A549 (cell line): ENCODE measurements around the gene SLC22A23. TPM values are rescaled to one million over a fixed set of nuclear protein-coding genes. Genes with fewer than 3 reads are reported as not detected.
A peak's percentile ranks its signal among the peaks of the same experiment; 100 is the strongest.

Source experiments
- ATAC-seq, 2 experiments: fragments of 200-7000 bp in 1 of 2; fragments of >200 bp in 1 of 2; cut with Nextera tagmentation in 1 of 2; cut with Tn5 transposase in 1 of 2; 3 replicates each; pipeline versions ENCODE4 v1.8.0 to v1.9.1; 2018 to 2020; ENCODE audit warnings: mild to moderate bottlenecking in 1 of 2, moderate library complexity in 1 of 2
- CTCF ChIA-PET: fragments of 300-600 bp; sonication (Branson Sonifier 250); formaldehyde crosslinking; extraction: SDS; loops from one replicate; lab custom pipeline; 2021; ENCODE audit warnings: antibody characterized with exemption, inconsistent platforms; lab: Yijun Ruan, JAX
- POLR2A ChIA-PET: fragments of 350-600 bp; formaldehyde crosslinking; extraction: SDS; loops from one replicate; lab custom pipeline; 2021; ENCODE audit warnings: antibody characterized with exemption, inconsistent platforms; lab: Yijun Ruan, JAX
- DNase-seq, 2 experiments: peaks; one replicate each; pipeline versions ENCODE4 v3.0.0 to v3.0.0-alpha.2; 2011 to 2016; ENCODE audit warnings: low read depth in 1 of 2, low spot score in 1 of 2
- FAIRE-seq: peaks from 2 replicates; lab custom pipeline; 2011; peaks lifted over from hg19 to GRCh38; lab: Jason Lieb, UNC
- H3K27ac ChIP-seq, 2 experiments: fragments of >200 bp; sonication (Bioruptor Twin); formaldehyde crosslinking; 3 replicates each; pipeline ENCODE4 v1.5.1; 2016 to 2017
- H3K4me1 ChIP-seq: fragments of >200 bp; sonication (Bioruptor Twin); formaldehyde crosslinking; 3 replicates; pipeline ENCODE4 v1.6.1; 2016
- H3K4me2 ChIP-seq: fragments of >200 bp; sonication (Bioruptor Twin); formaldehyde crosslinking; 3 replicates; pipeline ENCODE4 v1.6.1; 2016
- H3K4me3 ChIP-seq: fragments of >200 bp; sonication (Bioruptor Twin); formaldehyde crosslinking; 3 replicates; pipeline ENCODE4 v1.5.1; 2016
- H3K9me3 ChIP-seq: fragments of >200 bp; sonication (Bioruptor Twin); formaldehyde crosslinking; 3 replicates; pipeline ENCODE4 v1.6.1; 2016
- BHLHE40 ChIP-seq: IDR thresholded peaks from 2 replicates; pipeline ENCODE4 v1.6.1; 2012; ENCODE audit warnings: low read depth, low read length, inconsistent platforms
- CEBPB ChIP-seq, 2 experiments: fragments of >200 bp in 1 of 2; sonication (Bioruptor Twin) in 1 of 2; formaldehyde crosslinking in 1 of 2; IDR thresholded peaks; 2 replicates each; pipeline ENCODE4 v1.6.1; 2012 to 2016
- CHD2 ChIP-seq: fragments of 150-350 bp; IDR thresholded peaks from 2 replicates; pipeline ENCODE4 v1.6.1; 2014; ENCODE audit warnings: low read length; ENCODE audit not compliant: partially characterized antibody
- EHMT2 ChIP-seq: fragments of 200-600 bp; sonication (generic); IDR thresholded peaks from 2 replicates; pipeline ENCODE4 v1.6.1; 2016; ENCODE audit warnings: antibody characterized with exemption, low read depth, mild to moderate bottlenecking, moderate library complexity
- ESRRA ChIP-seq: fragments of 150-350 bp; IDR thresholded peaks from 2 replicates; pipeline ENCODE4 v1.6.1; 2014; ENCODE audit warnings: mild to moderate bottlenecking, low read length, borderline replicate concordance
- FOSB ChIP-seq: fragments of 250-450 bp; sonication (Bioruptor Pico); IDR thresholded peaks from 2 replicates; pipeline ENCODE4 v1.5.0; 2020; ENCODE audit warnings: mild to moderate bottlenecking, moderate library complexity
- FOSL2 ChIP-seq, 2 experiments: fragments of 450-650 bp in 1 of 2; fragments of >200 bp in 1 of 2; sonication (Bioruptor Twin) in 1 of 2; formaldehyde crosslinking; IDR thresholded peaks; 2 replicates each; pipeline versions ENCODE4 v1.5.0 to v1.6.1; 2016 to 2020; ENCODE audit warnings: mild to moderate bottlenecking in 1 of 2, moderate library complexity in 1 of 2
- GATA3 ChIP-seq: IDR thresholded peaks from 2 replicates; pipeline ENCODE4 v1.6.1; 2012; ENCODE audit warnings: borderline replicate concordance
- HES2 ChIP-seq: fragments of >200 bp; sonication (Bioruptor Twin); formaldehyde crosslinking; IDR thresholded peaks from 2 replicates; pipeline ENCODE4 v1.6.1; 2016
- HEYL ChIP-seq: fragments of 250-450 bp; sonication (Bioruptor Pico); IDR thresholded peaks from 2 replicates; pipeline ENCODE4 v1.8.0; 2021; ENCODE audit warnings: mild to moderate bottlenecking, moderate library complexity
- HOXB13 ChIP-seq: fragments of 250-450 bp; sonication (Bioruptor Pico); IDR thresholded peaks from 2 replicates; pipeline ENCODE4 v1.5.0; 2020; ENCODE audit warnings: low read depth, mild to moderate bottlenecking, moderate library complexity
- HOXB5 ChIP-seq: fragments of 250-450 bp; sonication (Bioruptor Pico); IDR thresholded peaks from 2 replicates; pipeline ENCODE4 v1.5.0; 2020; ENCODE audit warnings: mild to moderate bottlenecking, moderate library complexity
- JUNB ChIP-seq: fragments of >200 bp; sonication (Bioruptor Twin); formaldehyde crosslinking; IDR thresholded peaks from 2 replicates; pipeline ENCODE4 v1.6.1; 2016
- KDM5A ChIP-seq: fragments of 200-600 bp; sonication (generic); IDR thresholded peaks from 2 replicates; pipeline ENCODE4 v1.6.1; 2016; ENCODE audit warnings: antibody characterized with exemption, mild to moderate bottlenecking
- NFE2L2 ChIP-seq: fragments of 150-350 bp; conservative IDR thresholded peaks from 2 replicates; pipeline ENCODE4 v1.6.1; 2014; ENCODE audit warnings: low read length
- NR3C1 ChIP-seq: fragments of >200 bp; sonication (Bioruptor Twin); formaldehyde crosslinking; IDR thresholded peaks from 3 replicates; pipeline ENCODE4 v1.6.1; 2017
- POLR2AphosphoS2 ChIP-seq: conservative IDR thresholded peaks from 2 replicates; pipeline ENCODE4 v1.6.1; 2012; ENCODE audit warnings: low read length, improper control_type of control experiment, inconsistent platforms
- RAD21 ChIP-seq, 2 experiments: fragments of >200 bp in 1 of 2; sonication (Bioruptor Twin) in 1 of 2; formaldehyde crosslinking in 1 of 2; IDR thresholded peaks in 1 of 2; conservative IDR thresholded peaks in 1 of 2; 2 replicates in 1 of 2; 3 replicates in 1 of 2; pipeline ENCODE4 v1.6.1; 2012 to 2018; ENCODE audit warnings: inconsistent platforms in 1 of 2
- RARB ChIP-seq: fragments of 250-450 bp; sonication (Bioruptor Pico); IDR thresholded peaks from 2 replicates; pipeline ENCODE4 v1.8.0; 2021; ENCODE audit warnings: mild to moderate bottlenecking, moderate library complexity
- TP53 ChIP-seq: fragments of 250-450 bp; sonication (Bioruptor Pico); IDR thresholded peaks from 2 replicates; pipeline ENCODE4 v1.5.0; 2021; ENCODE audit warnings: mild to moderate bottlenecking, moderate library complexity
- ZC3H11A ChIP-seq: fragments of 450-650 bp; IDR thresholded peaks from 2 replicates; pipeline ENCODE4 v1.6.1; 2014; ENCODE audit warnings: antibody characterized with exemption, mild to moderate bottlenecking
- WGBS: methylation state at CpG from one replicate; pipeline ENCODE4 v1.1.6; 2017; ENCODE audit errors: missing lambda C conversion rate; 5-methylcytosine and 5-hydroxymethylcytosine counted together
- polyA plus RNA-seq, 4 experiments: library from polyadenylated mRNA; depleted of rRNA in 3 of 4; stranded (reverse); fragments of >200 nt; fragmentation: RNase III in 1 of 4; extraction: RNeasy Plus Mini Kit Qiagen cat#74134 plus additional on column Dnase treatment in 1 of 4; gene quantifications; 2 replicates in 3 of 4; 3 replicates in 1 of 4; pipeline ENCODE4 v1.2.3, GENCODE V29; 2011 to 2017
- TF ChIP-seq, protein P1 (sequence below): fragments of 250-450 bp; sonication (Bioruptor Pico); IDR thresholded peaks from 2 replicates; pipeline ENCODE4 v1.5.0; 2021; ENCODE audit warnings: mild to moderate bottlenecking, moderate library complexity, borderline replicate concordance

The SLC22A23 gene
- polyA plus RNA-seq, 2 of the 4 experiments (the other 2 are of a cell fraction), result 4.4 to 6.2 TPM

DNA sequence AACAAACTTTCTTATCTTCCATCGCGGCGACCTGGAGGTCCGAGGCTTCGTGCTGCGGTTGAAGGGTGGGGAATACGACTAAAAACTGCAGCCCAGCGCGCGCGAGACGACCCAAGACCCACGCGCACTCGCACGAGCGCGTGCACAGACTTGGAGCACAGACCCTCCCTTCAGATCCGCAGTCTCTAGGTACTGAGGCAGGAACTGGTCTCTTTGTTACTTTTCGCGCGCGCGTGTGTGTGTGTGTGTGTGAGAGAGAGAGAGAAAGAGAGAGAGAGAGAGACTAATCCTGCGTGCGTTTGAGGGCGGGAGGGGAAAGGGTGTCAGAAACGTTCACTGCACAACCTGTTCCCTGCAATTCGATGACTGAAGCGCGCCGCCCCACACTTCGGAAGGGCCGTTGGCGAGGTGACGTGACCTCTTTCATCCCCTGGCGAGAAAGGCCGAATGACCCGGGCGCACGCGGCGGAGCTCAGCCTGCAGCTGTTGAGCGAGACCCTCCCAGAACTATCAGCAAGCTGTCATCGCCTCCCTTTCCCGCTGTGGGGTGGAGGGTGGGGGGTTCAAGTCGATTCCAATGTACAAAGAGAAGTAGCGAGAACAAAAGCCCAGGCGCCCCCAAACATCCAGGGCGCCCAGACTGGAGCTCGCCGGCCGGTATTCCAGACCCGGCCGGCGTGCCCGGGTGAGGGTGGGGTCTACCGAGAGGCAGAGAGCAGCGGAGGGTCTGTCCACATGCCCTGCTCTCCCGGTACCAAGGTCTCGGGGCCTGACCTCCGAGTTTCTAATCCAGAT, 227.9 kb downstream of the SLC22A23 start:
- Histone ChIP-seq H3K4me1 (peaks cover 11% of the 10 kb centered on the region; the same call in 2 of the 3 replicates), H3K4me3 (no peak overlapping the region), H3K9me3 (no peaks in the 10 kb centered on the region), H3K4me2 (no peak overlapping the region), H3K27ac (no peak overlapping the region)
- TF ChIP-seq RARB (CRISPR knock-in tag) (no peak), FOSB (CRISPR knock-in tag) (no peak), RAD21 (conservative IDR thresholded peaks at IDR 0.05 in 1 of 2, IDR thresholded peaks at IDR 0.05 in 1 of 2) (no peak), KDM5A (no peak), TP53 (CRISPR knock-in tag) (no peak), HOXB5 (CRISPR knock-in tag) (no peak), EHMT2 (no peak), GATA3 (no peak), HOXB13 (CRISPR knock-in tag) (no peak)
- FAIRE-seq (no peak), DNase-seq (no peak), ATAC-seq (no peak)
- 95% methylated on average over 56 of the region's 62 CpGs for WGBS
- POLR2A ChIA-PET, result no interaction called here
- CTCF ChIA-PET, result interaction anchor here (1.0 to 1.3 kb wide), 2 partner anchors 14 to 20 kb away, joined by 3 read pairs; no protein-coding TSS in a partner anchor

GRCh38 chr6:3228046-3228671, 228.7 kb downstream of the SLC22A23 start:
- Histone ChIP-seq H3K9me3 (no peaks in the 10 kb centered on the region), H3K4me3 (peak overlapping the region; percentile 63), H3K27ac (peak overlapping the region; percentile 72 to 89; a peak in 3 of 6 replicates), H3K4me1 (peaks cover 11% of the 10 kb centered on the region; the same call in 2 of the 3 replicates), H3K4me2 (peak overlapping the region; percentile 96)
- DNase-seq (no peak), FAIRE-seq (no peak), ATAC-seq (no peak)
- WGBS, result 81% methylated on average over 19 of the region's 38 CpGs
- ChIA-PET CTCF (interaction anchor here (0.7 to 1.0 kb wide), 2 partner anchors 18 to 20 kb away, joined by 3 read pairs; no protein-coding TSS in a partner anchor), POLR2A (no interaction called here)
- TF ChIP-seq NFE2L2, result no peak
- no peak for TF ChIP-seq HOXB5 (CRISPR knock-in tag)
- TF ChIP-seq FOSL2 (IDR thresholded peaks at IDR 0.05), result no peak
- no peak for TF ChIP-seq FOSL2 (CRISPR knock-in tag; IDR thresholded peaks at IDR 0.05)
- TF ChIP-seq TP53 (CRISPR knock-in tag), result no peak
- TF ChIP-seq, protein P1, sequence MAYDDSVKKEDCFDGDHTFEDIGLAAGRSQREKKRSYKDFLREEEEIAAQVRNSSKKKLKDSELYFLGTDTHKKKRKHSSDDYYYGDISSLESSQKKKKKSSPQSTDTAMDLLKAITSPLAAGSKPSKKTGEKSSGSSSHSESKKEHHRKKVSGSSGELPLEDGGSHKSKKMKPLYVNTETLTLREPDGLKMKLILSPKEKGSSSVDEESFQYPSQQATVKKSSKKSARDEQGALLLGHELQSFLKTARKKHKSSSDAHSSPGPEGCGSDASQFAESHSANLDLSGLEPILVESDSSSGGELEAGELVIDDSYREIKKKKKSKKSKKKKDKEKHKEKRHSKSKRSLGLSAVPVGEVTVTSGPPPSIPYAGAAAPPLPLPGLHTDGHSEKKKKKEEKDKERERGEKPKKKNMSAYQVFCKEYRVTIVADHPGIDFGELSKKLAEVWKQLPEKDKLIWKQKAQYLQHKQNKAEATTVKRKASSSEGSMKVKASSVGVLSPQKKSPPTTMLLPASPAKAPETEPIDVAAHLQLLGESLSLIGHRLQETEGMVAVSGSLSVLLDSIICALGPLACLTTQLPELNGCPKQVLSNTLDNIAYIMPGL, result no peak
- no peak for TF ChIP-seq POLR2AphosphoS2
- TF ChIP-seq ZC3H11A, result no peak
- no peak for TF ChIP-seq HES2
- no peak for TF ChIP-seq ESRRA
- TF ChIP-seq HEYL (CRISPR knock-in tag), result no peak
- TF ChIP-seq BHLHE40, result no peak
- no peak for TF ChIP-seq NR3C1
- no peak for TF ChIP-seq CHD2
- TF ChIP-seq JUNB, result no peak
- TF ChIP-seq CEBPB (IDR thresholded peaks at IDR 0.05), result no peak
